GM18867 (cell line): ENCODE results near the gene DAAM1.

ENCODE experiments used
- ATAC-seq: cut with Tn5 transposase; IDR thresholded peaks from one replicate; pipeline ENCODE4 v1.9.1; 2021; ENCODE audit warnings: mild to moderate bottlenecking, moderate library complexity; ENCODE audit not compliant: unreplicated experiment

Gene DAAM1

GRCh38 chr14:59333668-59334067 is 145.2 kb downstream of the DAAM1 start:
- no peak for ATAC-seq

GRCh38 chr14:59334253-59334652 is 145.8 kb downstream of the DAAM1 start:
- ATAC-seq = no peak

- ATAC-seq = no peak
Measured at GRCh38 chr14:59336098-59336497, 147.6 kb downstream of the DAAM1 start.

DNA sequence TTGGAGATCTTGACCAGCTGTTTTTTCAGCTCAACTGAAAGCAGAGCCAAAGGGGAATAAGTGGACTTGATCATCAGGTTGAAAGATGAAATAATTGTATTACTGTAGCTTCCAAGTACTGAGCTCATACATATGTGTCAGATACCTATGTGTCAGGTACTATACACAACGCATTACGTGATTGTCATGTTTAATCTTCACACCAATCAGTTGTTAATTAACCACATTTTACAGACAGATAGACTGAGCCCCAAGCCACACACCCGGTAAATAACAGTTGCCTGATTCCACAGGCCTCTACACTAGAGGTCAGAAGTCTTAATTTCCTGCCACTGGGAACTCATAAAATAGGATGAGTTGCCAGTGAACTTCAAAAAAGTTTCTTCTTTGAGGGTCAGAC is 148.2 kb downstream of the DAAM1 start:
- ATAC-seq = no peak

- no peak for ATAC-seq
Measured at GRCh38 chr14:59337141-59337611, 148.7 kb downstream of the DAAM1 start.

DNA sequence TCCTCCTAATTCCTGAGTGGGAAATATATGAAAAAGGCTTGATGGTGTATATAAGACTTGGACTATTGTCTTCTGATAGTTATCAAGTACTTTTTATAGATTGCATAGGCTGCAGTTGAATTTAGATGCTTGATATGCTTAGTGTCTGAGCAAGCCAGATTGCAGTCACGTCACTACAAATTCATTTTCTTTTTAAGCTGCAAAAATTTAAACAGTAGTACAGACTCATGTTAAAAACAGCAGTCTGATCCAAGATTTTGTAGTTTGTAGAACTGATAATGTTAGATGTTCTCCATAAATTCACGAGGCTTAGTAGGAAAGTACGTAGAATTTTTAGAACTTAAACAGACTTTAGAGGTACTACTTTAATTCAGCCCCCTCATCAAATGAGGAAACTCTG is 150.3 kb downstream of the DAAM1 start:
- ATAC-seq = no peak

- no peak for ATAC-seq
Measured at GRCh38 chr14:59339524-59340330, 151.3 kb downstream of the DAAM1 start.

GRCh38 chr14:59341858-59342477 is 153.5 kb downstream of the DAAM1 start:
- ATAC-seq = no peak

GRCh38 chr14:59342516-59343484 is 154.3 kb downstream of the DAAM1 start:
- no peak for ATAC-seq

DNA sequence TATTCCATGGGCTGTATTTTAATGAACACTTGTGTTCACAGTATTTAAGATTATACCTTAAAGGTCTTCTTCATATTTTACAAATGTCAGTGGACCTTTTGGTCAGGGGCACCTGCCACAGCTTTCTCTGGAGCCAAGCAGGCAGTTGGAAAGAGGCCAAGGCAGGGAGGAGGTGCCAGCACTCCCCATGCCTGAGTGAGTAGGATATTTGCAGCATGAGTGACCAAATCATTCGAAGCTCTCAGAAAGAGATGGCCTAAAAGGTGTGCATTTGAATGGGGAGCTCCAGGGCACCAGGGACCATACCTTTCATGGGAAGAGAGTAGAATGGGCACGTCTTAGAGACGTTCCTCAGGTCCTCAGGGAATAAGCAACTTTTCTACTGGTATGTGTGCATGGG is 155.1 kb downstream of the DAAM1 start:
- ATAC-seq = no peak

- ATAC-seq = no peak
Measured at GRCh38 chr14:59344016-59344415, 155.5 kb downstream of the DAAM1 start.

- no peak for ATAC-seq
Measured at GRCh38 chr14:59344691-59345455, 156.4 kb downstream of the DAAM1 start.

DNA sequence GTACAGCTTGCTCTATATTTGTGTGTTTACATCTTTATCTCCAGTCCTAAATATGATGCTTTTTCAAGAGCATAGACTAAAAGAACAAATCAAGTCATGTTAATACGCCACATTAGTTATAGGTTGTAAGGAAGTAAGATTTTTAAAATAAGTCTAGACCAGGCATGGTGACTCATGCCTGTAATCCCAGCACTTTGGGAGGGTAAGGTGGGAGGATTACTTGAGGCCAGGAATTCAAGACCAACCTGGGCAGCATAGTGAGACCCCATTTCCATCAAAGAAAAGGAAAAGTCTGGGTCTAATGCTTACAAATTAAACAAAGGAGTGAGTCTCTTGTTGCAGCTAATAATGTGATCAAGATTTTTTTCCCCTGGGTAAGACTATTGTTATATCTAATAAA is 157.9 kb downstream of the DAAM1 start:
- ATAC-seq = no peak

DNA sequence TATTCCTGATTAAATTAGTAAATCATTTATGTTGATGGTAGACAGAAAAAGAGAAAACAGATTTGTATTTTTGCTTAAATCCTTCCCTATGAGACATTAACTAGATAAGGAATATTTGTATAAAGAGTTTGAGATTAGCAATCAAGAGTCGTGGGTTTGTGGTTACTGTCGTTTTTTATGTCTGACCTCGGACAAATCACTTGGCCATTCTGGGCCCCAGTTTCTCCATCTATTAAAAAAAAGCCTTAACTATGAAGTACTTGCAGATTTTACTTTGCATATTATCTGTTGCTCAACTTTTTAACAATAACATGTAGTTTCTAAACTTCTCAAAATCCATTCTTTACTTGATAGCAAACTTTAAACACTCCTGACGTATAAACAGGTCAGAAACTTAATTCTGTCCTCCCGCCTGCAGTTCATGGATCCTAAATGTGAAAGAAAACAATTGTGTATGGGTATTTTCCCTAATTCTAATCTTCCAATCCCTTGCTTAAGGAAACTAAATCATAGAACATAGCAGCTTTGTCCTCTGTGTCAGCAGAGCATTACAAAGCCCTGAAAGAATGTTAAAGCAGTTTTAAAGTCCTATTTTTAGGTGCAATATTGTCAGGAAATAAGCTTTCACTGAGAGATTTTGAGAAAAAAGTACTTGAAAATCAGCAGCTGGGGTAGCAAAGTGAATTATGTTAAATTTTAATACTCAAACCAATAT is 158.5 kb downstream of the DAAM1 start:
- no peak for ATAC-seq

GRCh38 chr14:59347511-59347900 is 159.0 kb downstream of the DAAM1 start:
- ATAC-seq = no peak

GRCh38 chr14:59347915-59348314 is 159.4 kb downstream of the DAAM1 start:
- no peak for ATAC-seq

DNA sequence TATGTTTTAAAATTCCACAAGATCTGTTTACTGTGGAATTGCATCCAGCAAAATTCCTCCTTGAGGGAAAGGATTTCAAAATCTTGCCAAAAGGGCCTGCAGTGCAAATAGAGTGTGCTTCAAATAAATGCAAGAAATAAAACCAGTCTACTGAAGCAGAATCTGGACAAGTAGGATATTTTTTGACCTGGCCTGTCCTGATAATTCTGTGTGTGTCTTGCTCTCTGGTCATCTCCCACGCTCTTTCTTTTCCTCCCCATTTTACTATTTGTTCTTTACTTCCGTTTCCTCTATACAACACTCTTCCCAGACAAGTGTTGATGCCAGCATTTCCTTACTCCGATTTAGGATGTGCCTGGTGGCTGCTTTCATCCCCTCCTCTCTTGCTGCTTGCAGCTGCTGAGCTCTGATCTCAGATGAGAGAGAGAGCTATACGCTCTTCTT is 160.8 kb downstream of the DAAM1 start:
- ATAC-seq = no peak

- ATAC-seq = no peak
Measured at GRCh38 chr14:59352961-59353360, 164.5 kb downstream of the DAAM1 start.

- ATAC-seq = no peak
Measured at GRCh38 chr14:59354666-59355065, 166.2 kb downstream of the DAAM1 start.

- no peak for ATAC-seq
Measured at GRCh38 chr14:59355091-59355490, 166.6 kb downstream of the DAAM1 start.
